ENCODE data around the gene MT1H. TPM values are rescaled to one million over a fixed set of nuclear protein-coding genes. Genes with fewer than 3 reads are reported as not detected.

Gene MT1H
- total and polyA plus RNA-seq, 9 of the 15 experiments (the other 6 are each of a cell fraction or from before 2014, with no cell fraction given), result 0.13 to 0.37 TPM; not detected in 7

DNA sequence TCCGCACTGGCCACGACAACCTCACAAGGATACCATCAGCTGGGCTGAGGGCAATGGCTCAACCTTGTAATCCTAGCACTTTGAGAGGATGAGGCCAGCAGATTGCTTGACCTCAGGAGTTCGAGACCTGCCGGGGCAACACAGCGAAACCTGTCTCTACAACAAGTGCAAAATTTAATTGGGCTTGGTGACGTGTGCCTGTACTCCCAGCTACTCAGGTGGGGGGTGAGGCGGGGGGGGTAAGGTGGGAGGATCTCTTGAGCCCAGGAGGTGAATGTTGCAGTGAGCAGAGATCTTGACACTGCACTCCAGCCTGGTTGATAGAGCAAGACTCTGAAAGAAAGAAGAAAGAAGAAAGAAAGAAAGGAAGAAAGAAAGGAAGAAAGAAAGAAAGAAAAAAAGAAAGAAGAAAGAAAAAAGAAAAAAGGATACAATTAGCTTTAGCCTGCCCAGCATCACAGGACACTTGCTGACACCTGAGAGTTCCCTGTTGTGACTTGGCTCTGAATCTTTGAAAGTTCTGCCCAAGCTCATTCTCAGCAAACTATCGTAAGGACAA is 49.2 kb upstream of the MT1H start:
- H3K9ac ChIP-seq (ENCODE audit: insufficient read depth in 1 of 2, low read depth in 2 of 2, low read length in 2 of 2), result no peak overlapping the region
- intact Hi-C loops (cut with micrococcal nuclease), result no loop called here
- H3K4me2 ChIP-seq (ENCODE audit: insufficient read depth, low read length), result no peak overlapping the region
- WGBS (ENCODE audit: insufficient coverage, low coverage, missing lambda C conversion rate), result 4% methylated on average over 8 of the region's 8 CpGs
- H3K27ac ChIP-seq (ENCODE audit: extremely low read depth, low read depth, low read length), result no peak overlapping the region
- POLR2A ChIA-PET, result no interaction called here
- ATAC-seq (no peak), FAIRE-seq (no peak), DNase-seq (ENCODE audit: extremely low read depth in 1 of 4, low spot score in 3 of 4) (no peak)
- no peak for TF ChIP-seq ATF1 (CRISPR knock-in tag; IDR thresholded peaks at IDR 0.05)
- no peak for TF ChIP-seq ATF1 (tag; IDR thresholded peaks at IDR 0.05)
- TF ChIP-seq CAMTA2 (CRISPR knock-in tag; conservative IDR thresholded peaks at IDR 0.05), result no peak
- TF ChIP-seq, protein P1, sequence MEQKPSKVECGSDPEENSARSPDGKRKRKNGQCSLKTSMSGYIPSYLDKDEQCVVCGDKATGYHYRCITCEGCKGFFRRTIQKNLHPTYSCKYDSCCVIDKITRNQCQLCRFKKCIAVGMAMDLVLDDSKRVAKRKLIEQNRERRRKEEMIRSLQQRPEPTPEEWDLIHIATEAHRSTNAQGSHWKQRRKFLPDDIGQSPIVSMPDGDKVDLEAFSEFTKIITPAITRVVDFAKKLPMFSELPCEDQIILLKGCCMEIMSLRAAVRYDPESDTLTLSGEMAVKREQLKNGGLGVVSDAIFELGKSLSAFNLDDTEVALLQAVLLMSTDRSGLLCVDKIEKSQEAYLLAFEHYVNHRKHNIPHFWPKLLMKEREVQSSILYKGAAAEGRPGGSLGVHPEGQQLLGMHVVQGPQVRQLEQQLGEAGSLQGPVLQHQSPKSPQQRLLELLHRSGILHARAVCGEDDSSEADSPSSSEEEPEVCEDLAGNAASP (IDR thresholded peaks at IDR 0.05), result no peak
- TF ChIP-seq ZNF408 (CRISPR knock-in tag; IDR thresholded peaks at IDR 0.05; ENCODE audit: low read depth), result no peak
- TF ChIP-seq MED1 (CRISPR knock-in tag; IDR thresholded peaks at IDR 0.05; ENCODE audit: borderline replicate concordance), result no peak
- TF ChIP-seq ZNF586 (CRISPR knock-in tag; conservative IDR thresholded peaks at IDR 0.05), result no peak
- TF ChIP-seq HMG20A (CRISPR knock-in tag; conservative IDR thresholded peaks at IDR 0.05), result no peak
- TF ChIP-seq ZSCAN32 (CRISPR knock-in tag; IDR thresholded peaks at IDR 0.05), result no peak
- no peak for TF ChIP-seq ZNF165 (CRISPR knock-in tag; IDR thresholded peaks at IDR 0.05; ENCODE audit: borderline replicate concordance)
- no peak for TF ChIP-seq NBN (IDR thresholded peaks at IDR 0.05; ENCODE audit: low read depth)
- no peak for TF ChIP-seq E2F3 (CRISPR knock-in tag; IDR thresholded peaks at IDR 0.05)
- TF ChIP-seq CHD4 (IDR thresholded peaks at IDR 0.05; ENCODE audit: insufficient read depth, insufficient replicate concordance, low read depth, low read length, poor library complexity, severe bottlenecking), result no peak
- TF ChIP-seq HMGN3 (IDR thresholded peaks at IDR 0.05; ENCODE audit: borderline replicate concordance, extremely low read depth, insufficient read length, low read depth, low read length), result no peak
- no peak for TF ChIP-seq TRIM28 (IDR thresholded peaks at IDR 0.05)
- TF ChIP-seq, protein P2, sequence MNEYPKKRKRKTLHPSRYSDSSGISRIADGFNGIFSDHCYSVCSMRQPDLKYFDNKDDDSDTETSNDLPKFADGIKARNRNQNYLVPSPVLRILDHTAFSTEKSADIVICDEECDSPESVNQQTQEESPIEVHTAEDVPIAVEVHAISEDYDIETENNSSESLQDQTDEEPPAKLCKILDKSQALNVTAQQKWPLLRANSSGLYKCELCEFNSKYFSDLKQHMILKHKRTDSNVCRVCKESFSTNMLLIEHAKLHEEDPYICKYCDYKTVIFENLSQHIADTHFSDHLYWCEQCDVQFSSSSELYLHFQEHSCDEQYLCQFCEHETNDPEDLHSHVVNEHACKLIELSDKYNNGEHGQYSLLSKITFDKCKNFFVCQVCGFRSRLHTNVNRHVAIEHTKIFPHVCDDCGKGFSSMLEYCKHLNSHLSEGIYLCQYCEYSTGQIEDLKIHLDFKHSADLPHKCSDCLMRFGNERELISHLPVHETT (CRISPR knock-in tag; conservative IDR thresholded peaks at IDR 0.05 in 1 of 2, IDR thresholded peaks at IDR 0.05 in 1 of 2), result no peak
- no peak for TF ChIP-seq GATAD2A (IDR thresholded peaks at IDR 0.05)
- TF ChIP-seq SREBF2 (CRISPR knock-in tag; IDR thresholded peaks at IDR 0.05), result no peak
- no peaks in the 10 kb centered on the region for H3K79me2 ChIP-seq (ENCODE audit: control insufficient read depth, insufficient read depth, low read length)
- H3K4me1 ChIP-seq (replicated peaks in 1 of 2; ENCODE audit: control insufficient read depth in 2 of 2, insufficient read depth in 2 of 2, low read length in 2 of 2), result peaks cover 0 to 10% of the 10 kb centered on the region in 2 experiments; a peak in 2 of 5 replicates
- H2AFZ ChIP-seq (ENCODE audit: low read depth, low read length), result no peak overlapping the region
- BruUV-seq (replicated peaks), result no TSS peak
- no peak overlapping the region for H3K4me3 ChIP-seq
- H3K36me3 ChIP-seq (ENCODE audit: control insufficient read depth, insufficient read depth, low read length), result no peaks in the 10 kb centered on the region
- H3K9me1 ChIP-seq (ENCODE audit: control insufficient read depth, insufficient read depth, low read length), result no peaks in the 10 kb centered on the region
- H3K27me3 ChIP-seq (ENCODE audit: control insufficient read depth in 2 of 2, insufficient read depth in 2 of 2, low read length in 2 of 2), result peaks cover 22 to 41% of the 10 kb centered on the region in 2 experiments
- in situ Hi-C loops (cut with MboI), result no loop called here
- no peaks in the 10 kb centered on the region for H3K9me3 ChIP-seq (replicated peaks; ENCODE audit: control insufficient read depth, insufficient read depth, low read depth, low read length)
- CTCF ChIA-PET (ENCODE audit: low intra/inter-chr PET ratio), result no interaction called here
- no peaks in the 10 kb centered on the region for H4K20me1 ChIP-seq (replicated peaks; ENCODE audit: control insufficient read depth, insufficient read depth, low read length)

Measured in K562 (cell line).